Neural crest cell (in vitro differentiated cells): ENCODE results near the gene VPS37C. TPM values are rescaled to one million over a fixed set of nuclear protein-coding genes. Genes with fewer than 3 reads are reported as not detected.

Source experiments
- DNase-seq: peaks from one replicate; pipeline ENCODE4 v3.0.0; 2021; ENCODE audit warnings: low read depth, mixed read lengths, low spot score
- H3K27ac Mint-ChIP-seq: one replicate; pipeline ENCODE4 v1.8.0; 2021; ENCODE audit warnings: mild to moderate bottlenecking, mixed read lengths; ENCODE audit not compliant: unreplicated experiment
- H3K27me3 Mint-ChIP-seq: 2 replicates; pipeline ENCODE4 v1.8.0; 2021; ENCODE audit warnings: low read depth, mild to moderate bottlenecking, mixed read lengths
- H3K36me3 Mint-ChIP-seq: 2 replicates; pipeline ENCODE4 v1.8.0; 2021; ENCODE audit warnings: low read depth, mild to moderate bottlenecking, mixed read lengths
- H3K4me1 Mint-ChIP-seq: 2 replicates; pipeline ENCODE4 v1.8.0; 2021; ENCODE audit warnings: mixed read lengths
- H3K4me3 Mint-ChIP-seq: one replicate; pipeline ENCODE4 v1.8.0; 2021; ENCODE audit warnings: mild to moderate bottlenecking, mixed read lengths
- H3K9me3 Mint-ChIP-seq: 2 replicates; pipeline ENCODE4 v1.8.0; 2021; ENCODE audit warnings: mixed read lengths
- total RNA-seq: library from RNA; stranded (reverse); gene quantifications from 2 replicates; pipeline ENCODE4 v1.2.1, GENCODE V29; 2021
- TF ChIP-seq, protein P1 (sequence below): fragments of 200-600 bp; sonication (generic); conservative IDR thresholded peaks from 2 replicates; pipeline ENCODE4 v1.5.0; 2021; ENCODE audit warnings: antibody characterized with exemption, mild to moderate bottlenecking

Gene VPS37C
- total RNA-seq, 1 donor from 2014 or later, result 25.8 TPM

DNA sequence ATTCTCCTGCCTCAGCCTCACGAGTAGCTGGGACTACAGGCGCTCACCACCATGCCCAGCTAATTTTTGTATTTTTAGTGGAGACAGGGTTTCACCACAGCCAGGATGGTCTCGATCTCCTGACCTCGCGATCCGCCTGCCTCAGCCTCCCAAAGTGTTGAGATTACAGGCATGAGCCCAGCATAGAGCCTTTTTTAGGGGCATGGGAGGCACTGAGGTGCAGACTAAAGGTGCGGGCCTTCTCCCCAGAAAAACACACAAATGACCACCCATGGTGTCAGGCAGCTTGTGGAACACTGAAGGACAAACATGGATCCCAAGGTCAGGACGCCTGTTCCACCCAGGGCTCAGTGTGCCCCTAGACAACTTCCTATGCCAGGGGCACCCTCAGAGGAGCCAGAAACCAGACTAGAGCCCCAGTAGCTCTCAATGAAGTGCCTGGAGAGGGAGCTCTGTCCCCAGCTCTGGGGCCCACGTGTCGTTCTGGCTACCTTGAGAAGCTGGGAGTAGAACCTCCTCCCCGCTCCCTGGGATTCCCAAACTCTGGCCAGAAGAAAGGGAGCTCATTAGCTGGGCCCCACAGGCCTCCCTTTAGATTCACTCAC is 80.1 kb downstream of the VPS37C start:
- Mint-ChIP-seq H3K4me1 (peaks cover under 1% of the 10 kb centered on the region), H3K27me3 (no peaks in the 10 kb centered on the region), H3K36me3 (no peaks in the 10 kb centered on the region), H3K4me3 (no peak overlapping the region), H3K9me3 (no peaks in the 10 kb centered on the region), H3K27ac (no peak overlapping the region)
- DNase-seq, result no peak
- TF ChIP-seq, protein P1, sequence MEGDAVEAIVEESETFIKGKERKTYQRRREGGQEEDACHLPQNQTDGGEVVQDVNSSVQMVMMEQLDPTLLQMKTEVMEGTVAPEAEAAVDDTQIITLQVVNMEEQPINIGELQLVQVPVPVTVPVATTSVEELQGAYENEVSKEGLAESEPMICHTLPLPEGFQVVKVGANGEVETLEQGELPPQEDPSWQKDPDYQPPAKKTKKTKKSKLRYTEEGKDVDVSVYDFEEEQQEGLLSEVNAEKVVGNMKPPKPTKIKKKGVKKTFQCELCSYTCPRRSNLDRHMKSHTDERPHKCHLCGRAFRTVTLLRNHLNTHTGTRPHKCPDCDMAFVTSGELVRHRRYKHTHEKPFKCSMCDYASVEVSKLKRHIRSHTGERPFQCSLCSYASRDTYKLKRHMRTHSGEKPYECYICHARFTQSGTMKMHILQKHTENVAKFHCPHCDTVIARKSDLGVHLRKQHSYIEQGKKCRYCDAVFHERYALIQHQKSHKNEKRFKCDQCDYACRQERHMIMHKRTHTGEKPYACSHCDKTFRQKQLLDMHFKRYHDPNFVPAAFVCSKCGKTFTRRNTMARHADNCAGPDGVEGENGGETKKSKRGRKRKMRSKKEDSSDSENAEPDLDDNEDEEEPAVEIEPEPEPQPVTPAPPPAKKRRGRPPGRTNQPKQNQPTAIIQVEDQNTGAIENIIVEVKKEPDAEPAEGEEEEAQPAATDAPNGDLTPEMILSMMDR, result no peak

DNA sequence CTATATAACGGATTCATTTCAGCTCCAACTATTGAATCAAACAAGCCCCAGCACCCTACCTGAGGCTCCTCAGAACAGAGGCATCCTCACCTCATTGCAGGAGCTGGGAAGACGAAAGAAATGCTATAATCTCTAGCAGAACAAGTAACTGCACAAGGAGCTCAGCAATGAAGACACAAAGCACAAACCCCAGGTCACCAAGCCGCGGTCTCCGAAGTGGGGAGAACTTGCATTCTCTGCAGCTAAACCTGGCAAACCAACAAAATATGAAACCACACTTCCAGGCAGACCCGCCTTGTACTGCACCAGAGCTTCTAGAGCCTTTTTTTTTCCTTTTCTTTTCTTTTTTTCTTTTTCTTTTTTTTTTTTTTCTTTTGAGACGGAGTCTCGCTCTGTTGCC is 80.7 kb downstream of the VPS37C start:
- Mint-ChIP-seq H3K27ac (no peak overlapping the region), H3K36me3 (no peaks in the 10 kb centered on the region), H3K9me3 (no peaks in the 10 kb centered on the region), H3K4me1 (peaks cover 5% of the 10 kb centered on the region), H3K4me3 (no peak overlapping the region), H3K27me3 (no peaks in the 10 kb centered on the region)
- DNase-seq, result no peak
- TF ChIP-seq, protein P1, result no peak

Other genes with a start within 250 kb of the VPS37C start
- gene TMEM109, start 247.3 kb downstream of the VPS37C start, total RNA-seq, result 64.4 and 65.6 TPM in 2 replicates
- gene TMEM132A, start 237.0 kb downstream of the VPS37C start, total RNA-seq, result 195 and 216 TPM in 2 replicates
- 7.4 and 10.4 TPM in 2 replicates for gene SLC15A3, start 209.2 kb downstream of the VPS37C start, total RNA-seq
- 0.30 and 0.39 TPM in 2 replicates for gene CD6, start 189.7 kb downstream of the VPS37C start, total RNA-seq
- not detected in 2 replicates for gene CD5, start 58.9 kb downstream of the VPS37C start, total RNA-seq
- not detected in 2 replicates for gene PGA3, start 42.1 kb upstream of the VPS37C start, total RNA-seq
- not detected in 2 replicates for gene PGA4, start 60.9 kb upstream of the VPS37C start, total RNA-seq
- not detected in 2 replicates for gene PGA5, start 79.7 kb upstream of the VPS37C start, total RNA-seq
- 42.0 and 42.1 TPM in 2 replicates for gene VWCE, start 133.9 kb upstream of the VPS37C start, total RNA-seq
- 315 and 329 TPM in 2 replicates for gene DDB1, start 171.7 kb upstream of the VPS37C start, total RNA-seq
- 46.9 and 53.9 TPM in 2 replicates for gene TKFC, start 171.8 kb upstream of the VPS37C start, total RNA-seq
- gene CYB561A3, start 200.5 kb upstream of the VPS37C start, total RNA-seq, result 28.1 and 28.9 TPM in 2 replicates
- 47.8 and 52.6 TPM in 2 replicates for gene TMEM138, start 200.9 kb upstream of the VPS37C start, total RNA-seq
- gene TMEM216, start 231.2 kb upstream of the VPS37C start, total RNA-seq, result 23.5 and 23.9 TPM in 2 replicates